Measurements from ENCODE around the gene NEU3.

NEU3 gene

DNA sequence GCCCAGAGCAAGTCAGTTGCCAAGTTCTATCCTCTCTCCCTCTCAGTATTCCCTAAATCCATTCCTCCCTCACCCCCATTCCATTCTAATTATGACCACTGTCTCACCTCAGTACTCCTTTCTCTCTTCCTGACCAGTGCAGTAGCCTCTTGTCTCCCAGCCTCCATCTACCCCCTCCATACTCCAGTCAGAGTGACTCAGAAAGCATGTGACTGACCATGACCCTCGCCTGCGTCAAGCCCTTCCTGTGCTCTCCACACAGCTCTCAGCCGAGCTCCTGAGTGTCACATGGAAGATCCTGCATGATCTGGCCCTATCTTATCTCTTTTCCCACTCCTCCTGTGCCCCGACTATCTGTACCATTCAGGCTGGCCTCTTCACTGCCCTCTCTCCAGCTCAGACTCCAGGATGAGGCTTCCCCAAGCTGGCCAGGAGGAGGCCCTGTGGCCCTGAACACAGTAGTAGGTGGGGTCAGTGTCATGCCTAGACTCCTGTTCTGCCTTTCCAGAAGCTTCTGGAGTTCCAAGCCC is 42.6 kb downstream of the NEU3 start:
- DNase-seq (ENCODE audit: low read depth) = no peak
- no peak overlapping the region for H3K4me3 ChIP-seq (ENCODE audit: low read depth, low read length)
- no peak for TF ChIP-seq CTCF (IDR thresholded peaks at IDR 0.05; ENCODE audit: low read depth, low read length, missing control alignments)
- in situ Hi-C loops (cut with HindIII; ENCODE audit: low sequenced_read_pairs) = loop anchor here (5.0 kb wide), 1 partner anchor 104 kb away; no protein-coding TSS in a partner anchor

DNA sequence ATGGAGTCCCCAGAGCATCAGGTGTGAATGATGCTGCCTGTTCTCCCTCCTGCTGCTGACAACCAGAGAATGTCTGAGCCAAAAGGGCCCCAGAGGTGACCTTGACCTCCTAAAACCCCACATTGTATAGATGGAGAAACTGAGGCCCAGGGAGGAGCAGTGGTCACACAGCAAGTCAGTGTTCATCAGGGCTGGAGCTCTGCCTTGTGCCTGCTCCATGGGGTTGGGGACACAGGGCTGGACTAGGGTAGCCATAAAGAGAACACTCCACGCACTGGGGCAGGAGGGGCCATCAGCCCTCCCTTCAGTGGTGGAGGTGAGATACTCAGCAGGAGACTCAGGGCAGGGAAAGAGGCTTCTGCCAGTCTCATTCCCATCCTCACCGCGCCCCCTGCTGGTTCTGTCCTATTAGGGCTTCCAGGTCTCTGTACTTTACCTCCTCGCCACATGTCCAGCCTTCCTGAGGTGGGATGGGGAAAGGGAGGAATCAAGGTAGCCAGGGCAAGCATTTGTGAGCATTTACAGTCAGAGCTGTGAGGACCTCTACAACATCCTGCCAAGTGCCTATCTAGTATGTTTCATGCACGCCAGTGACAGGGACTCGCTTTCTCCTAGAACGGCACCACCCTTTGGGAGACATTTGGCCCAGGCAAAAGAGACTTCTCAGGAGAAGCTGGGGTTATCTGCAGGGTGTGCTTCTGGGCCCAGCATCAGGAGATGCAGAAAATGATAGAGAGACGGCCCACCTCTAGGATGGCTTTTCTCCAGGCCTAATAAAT is 43.2 kb downstream of the NEU3 start:
- TF ChIP-seq CTCF (IDR thresholded peaks at IDR 0.05; ENCODE audit: low read depth, low read length, missing control alignments) = peak; percentile 80
- no peak for DNase-seq (ENCODE audit: low read depth)
- in situ Hi-C loops (cut with HindIII; ENCODE audit: low sequenced_read_pairs) = loop anchor here (5.0 kb wide), 1 partner anchor 105 kb away; no protein-coding TSS in a partner anchor
- no peak overlapping the region for H3K4me3 ChIP-seq (ENCODE audit: low read depth, low read length)

DNA sequence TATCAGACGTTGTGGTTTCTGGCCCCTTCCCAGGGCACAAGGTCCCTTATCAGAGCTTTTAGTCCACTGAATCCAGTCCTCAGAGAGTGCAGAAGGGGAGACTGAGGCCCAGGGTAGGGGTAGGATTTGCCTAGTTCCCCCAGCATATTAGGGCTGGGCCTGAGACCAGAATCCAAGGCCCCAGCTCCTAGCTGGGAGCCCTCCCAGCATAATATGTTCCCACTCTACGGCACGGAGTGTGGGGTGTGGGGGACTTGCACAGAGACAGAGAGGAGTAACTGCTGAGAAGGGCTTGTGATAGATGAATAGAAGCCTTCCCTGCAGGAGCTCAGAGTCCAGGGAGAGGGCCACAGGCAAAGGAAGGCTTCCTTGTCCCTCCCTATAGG is 43.8 kb downstream of the NEU3 start:
- in situ Hi-C loops (cut with HindIII; ENCODE audit: low sequenced_read_pairs) = loop anchor here (5.0 kb wide), 1 partner anchor 105 kb away; no protein-coding TSS in a partner anchor
- DNase-seq (ENCODE audit: low read depth) = no peak
- H3K4me3 ChIP-seq (ENCODE audit: low read depth, low read length) = no peak overlapping the region
- TF ChIP-seq CTCF (IDR thresholded peaks at IDR 0.05; ENCODE audit: low read depth, low read length, missing control alignments) = no peak

DNA sequence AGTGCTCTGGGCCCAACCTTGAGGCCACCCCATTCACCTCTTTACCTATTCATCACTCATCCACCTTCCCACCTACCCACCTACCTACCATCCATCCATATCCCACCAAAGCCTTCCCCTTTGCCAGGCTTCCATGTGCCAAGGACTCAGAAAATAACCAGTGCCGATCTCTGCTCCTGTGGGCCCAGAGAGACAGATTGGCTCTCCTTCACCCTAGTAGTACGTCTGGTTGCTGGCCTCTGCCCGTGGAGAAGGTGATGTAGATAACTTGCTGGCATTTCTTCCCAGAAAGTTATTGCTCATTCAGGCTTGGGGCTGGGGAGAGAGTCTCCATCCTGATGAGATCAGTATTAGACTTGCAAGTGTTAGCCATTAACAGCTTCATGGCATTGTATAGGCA is 45.2 kb downstream of the NEU3 start:
- no peak for TF ChIP-seq CTCF (IDR thresholded peaks at IDR 0.05; ENCODE audit: low read depth, low read length, missing control alignments)
- H3K4me3 ChIP-seq (ENCODE audit: low read depth, low read length) = no peak overlapping the region
- in situ Hi-C loops (cut with HindIII; ENCODE audit: low sequenced_read_pairs) = loop anchor here (5.0 kb wide), 1 partner anchor 107 kb away; no protein-coding TSS in a partner anchor
- no peak for DNase-seq (ENCODE audit: low read depth)

DNA sequence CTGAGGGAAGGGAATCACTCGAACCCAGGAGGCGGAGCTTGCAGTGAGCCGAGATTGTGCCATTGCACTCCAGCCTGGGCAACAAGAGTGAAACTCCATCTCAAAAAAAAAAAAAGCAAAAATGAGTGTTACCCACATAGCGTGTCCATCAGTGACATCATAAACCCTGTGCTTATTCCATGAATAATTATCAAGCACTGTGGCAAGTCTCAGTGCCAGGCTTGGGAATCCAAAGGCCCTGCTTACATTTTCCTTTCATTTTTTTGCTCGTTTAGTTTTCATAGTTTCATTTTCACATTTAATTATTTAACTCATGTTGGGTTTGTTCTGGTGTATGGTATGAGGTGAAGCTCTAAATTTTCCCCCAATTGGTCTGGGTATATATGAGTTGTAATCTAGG is 46.5 kb downstream of the NEU3 start:
- in situ Hi-C loops (cut with HindIII; ENCODE audit: low sequenced_read_pairs) = no loop called here
- TF ChIP-seq CTCF (IDR thresholded peaks at IDR 0.05; ENCODE audit: low read depth, low read length, missing control alignments) = no peak
- no peak for DNase-seq (ENCODE audit: low read depth)
- no peak overlapping the region for H3K4me3 ChIP-seq (ENCODE audit: low read depth, low read length)

GRCh38 chr11:75035911-75036565 is 47.3 kb downstream of the NEU3 start:
- no peak for DNase-seq (ENCODE audit: low read depth)
- in situ Hi-C loops (cut with HindIII; ENCODE audit: low sequenced_read_pairs) = no loop called here
- TF ChIP-seq CTCF (IDR thresholded peaks at IDR 0.05; ENCODE audit: low read depth, low read length, missing control alignments) = no peak

More at GRCh38 chr11:75035911-75036565, 47.3 kb downstream of the NEU3 start:
- no peak overlapping the region for H3K4me3 ChIP-seq (ENCODE audit: low read depth, low read length)

Data from astrocyte of the cerebellum (primary cell).